Globus pallidus (tissue), 1 donor: ENCODE results near the gene JAKMIP3.
"Not testable (repeated sequence)": the region's sequence is repeated elsewhere in the genome, so short reads cannot be mapped to it uniquely, and the experiment has no call there.

Source experiments
- DNase-seq: peaks from one replicate; pipeline ENCODE4 v3.0.0-alpha.2; 2015; ENCODE audit warnings: low spot score

The JAKMIP3 gene

DNA sequence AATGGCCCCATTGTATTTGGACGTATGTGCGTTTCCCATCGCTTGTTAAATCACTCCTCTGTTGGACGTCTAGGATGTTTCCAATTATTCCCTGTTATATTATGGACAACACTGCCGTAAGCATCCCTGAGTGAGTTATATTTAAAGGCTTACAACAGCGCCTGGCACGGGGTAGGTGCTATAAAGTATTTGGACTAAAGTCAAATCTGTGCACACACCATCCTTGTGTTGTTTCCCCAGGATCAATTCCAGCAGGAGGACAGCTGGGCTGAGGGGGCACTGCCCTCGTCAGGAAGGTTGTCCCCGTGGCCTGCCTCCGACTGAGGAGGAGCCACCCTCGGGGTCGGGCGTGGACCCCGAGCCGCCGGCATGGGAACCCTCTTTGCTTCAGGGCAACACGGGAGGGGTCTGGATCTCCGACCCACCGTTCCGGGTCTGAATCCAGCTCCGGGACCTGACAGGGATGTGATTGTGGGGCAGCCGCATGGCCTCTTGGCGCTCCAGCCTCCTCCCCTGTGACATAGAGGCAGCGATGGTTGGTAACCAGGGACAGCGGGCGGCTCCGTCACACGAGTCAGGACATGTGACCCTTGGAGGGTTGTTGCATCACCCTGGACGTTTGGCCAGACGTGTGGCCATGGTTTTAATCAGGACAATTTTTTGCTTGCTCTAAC lies 1.5 kb upstream of the JAKMIP3 start:
- DNase-seq: peak; percentile 84

DNA sequence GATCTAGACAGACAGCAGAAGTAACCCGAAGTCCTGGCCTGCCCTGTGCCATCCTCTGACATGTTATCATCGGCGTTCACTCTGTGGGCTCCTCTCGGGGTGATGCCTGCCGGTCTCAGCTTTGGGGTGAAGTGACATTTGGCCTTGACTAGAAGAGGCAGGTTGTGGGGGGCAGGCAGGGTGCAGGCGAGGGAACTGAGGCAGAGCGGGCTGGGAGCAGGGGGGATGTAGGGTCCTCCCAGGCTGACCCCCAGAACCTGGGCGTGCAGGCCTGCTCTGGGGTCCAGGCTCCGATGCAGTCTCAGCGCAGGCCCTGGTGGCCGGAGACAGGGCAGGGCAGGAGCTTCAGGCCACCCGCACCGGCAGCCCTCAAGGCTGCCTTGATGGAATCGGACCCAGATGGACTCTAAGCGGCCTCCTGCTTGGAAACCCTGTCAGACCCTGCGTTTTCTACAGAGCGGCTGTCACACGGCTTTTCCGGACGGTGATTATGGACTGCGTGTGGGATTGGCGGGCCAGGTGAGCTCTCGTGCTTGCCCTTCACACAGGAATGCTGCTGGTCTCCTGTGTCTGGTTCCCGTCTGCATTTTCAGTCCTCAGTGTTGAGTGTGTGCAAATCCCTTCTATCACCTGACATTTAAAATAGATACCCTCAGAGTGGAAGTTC lies 842 bp upstream of the JAKMIP3 start:
- DNase-seq: no peak

DNA sequence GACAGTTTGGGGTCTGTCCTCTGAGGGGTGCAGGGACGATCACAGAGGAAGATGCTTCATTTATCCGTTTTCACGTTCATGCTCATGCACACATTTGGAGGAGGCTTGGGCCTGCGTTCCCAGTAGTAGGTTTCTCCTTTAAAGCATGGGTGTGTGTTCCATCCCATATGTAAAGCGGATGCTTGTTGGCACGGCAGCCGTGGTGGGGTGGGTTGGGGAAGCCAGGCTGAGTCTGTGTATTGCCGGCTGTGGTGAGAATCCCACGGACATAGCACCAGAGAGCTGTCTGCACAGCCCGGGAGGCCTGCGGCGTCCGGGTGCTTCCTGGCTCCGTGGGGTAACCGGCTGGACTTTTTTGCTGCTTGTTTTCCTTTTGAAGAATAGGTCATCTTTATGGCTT lies 440 bp downstream of the JAKMIP3 start:
- no peak for DNase-seq

DNA sequence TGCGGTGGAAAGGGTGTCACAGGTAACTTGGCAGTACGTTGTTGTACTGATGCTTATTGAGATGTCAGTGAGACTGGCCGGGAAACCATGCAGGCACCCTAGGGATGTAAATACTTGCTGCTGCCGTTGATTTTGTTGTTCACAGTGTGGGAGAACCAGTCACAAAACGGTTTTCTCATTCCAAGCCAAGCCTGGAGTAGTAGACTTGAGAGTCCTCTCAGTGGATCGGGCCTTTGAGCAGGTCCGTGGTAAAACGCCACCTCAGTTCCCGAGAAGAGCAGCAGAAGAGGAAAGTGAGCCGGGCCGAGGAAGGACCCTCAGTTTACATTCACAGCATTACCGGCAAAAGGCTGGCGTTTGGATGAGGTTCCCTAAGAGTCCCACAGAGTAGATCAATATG lies 1.1 kb downstream of the JAKMIP3 start:
- DNase-seq: no peak

DNA sequence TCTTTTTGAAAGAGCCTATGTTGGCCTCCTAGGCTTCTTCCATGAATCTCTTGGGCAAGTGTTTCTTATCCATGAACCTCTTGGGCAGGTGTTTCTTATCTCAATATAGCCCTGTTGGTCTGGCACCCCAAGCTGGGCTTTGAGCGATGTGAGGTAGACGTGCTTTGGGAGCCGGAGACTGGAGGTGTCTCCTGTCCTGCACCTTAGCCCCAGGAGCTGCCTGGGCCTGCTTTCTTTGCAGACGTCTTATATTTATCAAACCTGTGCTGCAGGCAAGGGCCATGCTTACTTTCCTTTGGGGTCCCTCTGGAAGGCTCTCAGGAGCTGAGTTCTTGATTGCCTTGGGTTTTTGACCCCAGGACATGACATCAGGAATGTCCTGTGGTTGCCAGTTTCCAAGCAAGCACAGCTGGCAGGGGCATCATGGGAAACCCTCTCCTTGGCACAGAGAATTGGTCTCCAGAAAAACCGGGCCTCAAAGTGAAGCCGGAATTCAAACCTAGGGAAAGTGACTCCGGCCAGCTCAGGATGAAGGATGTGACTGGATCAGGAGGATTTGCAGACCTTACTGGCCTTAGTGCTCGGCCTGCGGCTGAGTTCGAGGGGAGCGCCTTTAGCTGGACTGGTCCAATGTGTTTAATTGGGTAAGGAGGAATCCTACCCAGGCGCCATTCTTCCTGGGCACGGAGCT lies 2.8 kb downstream of the JAKMIP3 start:
- DNase-seq: no peak

DNA sequence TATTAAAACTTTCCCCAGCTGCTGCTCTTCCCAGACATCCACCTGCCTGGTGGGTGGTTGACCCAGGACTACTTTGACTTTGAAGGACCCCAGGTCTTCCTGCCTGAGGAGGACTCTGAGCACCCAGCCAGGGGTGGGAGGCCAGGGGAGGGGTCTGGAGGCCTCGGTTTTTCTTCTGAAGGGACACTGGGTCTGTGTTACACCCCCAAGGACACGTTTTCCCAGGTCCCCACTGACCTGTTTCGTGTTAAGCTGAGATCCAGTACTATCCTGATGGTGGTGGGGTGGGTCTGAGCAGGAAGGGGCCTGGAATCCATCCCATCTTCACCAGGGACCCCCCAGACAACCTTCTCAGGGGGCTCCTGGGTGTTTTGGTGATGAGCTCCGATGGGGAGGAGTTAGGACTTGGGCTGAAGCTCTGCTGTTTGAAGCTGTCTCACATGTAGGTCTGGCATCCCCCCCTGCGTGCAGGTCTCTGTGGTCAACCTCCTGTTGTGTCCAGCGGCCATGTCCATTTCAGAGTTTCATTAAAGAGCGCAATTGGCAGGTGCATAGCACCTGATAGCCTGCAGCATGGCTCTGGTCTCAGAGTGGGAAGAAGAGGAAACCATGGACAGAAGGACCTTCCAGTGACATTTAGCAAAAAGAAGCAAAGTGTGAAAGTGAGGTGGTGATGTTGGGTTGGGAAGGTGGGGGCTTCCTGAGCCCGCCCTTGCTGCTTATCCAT lies 3.5 kb downstream of the JAKMIP3 start:
- DNase-seq: no peak

DNA sequence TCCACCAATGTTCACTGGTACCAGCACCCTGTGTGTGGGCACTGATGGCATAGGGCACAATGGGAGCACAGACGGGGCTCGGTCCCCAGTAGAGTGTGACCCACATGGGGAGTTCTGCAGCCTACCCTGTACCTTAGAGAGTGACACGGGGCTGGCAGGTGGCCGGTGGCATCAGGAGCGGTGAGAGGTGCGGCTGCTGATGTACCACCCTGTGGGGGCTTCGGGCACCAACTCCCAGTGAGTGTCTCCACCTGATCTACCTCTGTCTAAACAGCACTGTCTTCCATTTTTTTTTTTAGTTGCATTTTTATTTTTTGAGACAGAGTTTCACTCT lies 4.1 kb downstream of the JAKMIP3 start:
- DNase-seq: no peak

DNA sequence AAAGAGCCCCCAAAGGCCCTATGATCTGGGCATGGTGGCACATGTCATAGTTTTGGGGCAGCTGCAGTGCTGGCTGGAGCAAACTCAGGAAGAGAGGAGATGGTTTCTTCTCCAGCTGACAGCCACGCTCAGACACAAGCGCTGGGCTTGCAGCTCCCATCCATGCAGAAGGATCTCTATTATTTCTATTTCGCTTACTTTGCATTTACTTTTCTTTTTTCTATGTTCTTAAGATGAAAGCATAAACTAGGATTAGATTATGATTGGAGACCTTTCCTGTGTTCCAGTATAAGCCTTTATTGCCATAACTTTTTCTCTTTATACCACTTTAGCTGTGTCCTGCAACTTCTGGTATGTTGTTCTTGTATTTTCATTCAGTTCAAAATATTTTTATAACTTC lies 5.0 kb downstream of the JAKMIP3 start:
- no peak for DNase-seq

DNA sequence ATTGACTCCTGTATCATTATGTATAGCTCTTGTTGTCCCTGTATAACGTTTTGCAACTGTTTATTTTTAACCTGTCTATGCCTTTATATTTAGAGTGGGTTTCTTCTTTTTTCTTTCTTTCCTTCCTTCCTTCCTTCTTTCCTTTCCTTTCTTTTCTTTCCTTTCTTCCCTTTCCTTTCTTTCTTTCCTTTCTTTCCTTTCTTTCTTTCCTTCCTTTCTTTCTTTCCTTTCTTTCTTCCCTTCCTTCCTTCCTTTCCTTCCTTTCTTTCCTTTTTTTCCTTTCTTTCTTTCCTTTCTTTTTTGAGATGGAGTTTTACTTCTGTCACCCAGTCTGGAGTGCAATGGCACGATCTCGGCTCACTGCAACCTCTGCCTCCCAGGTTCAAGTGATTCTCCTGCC lies 5.9 kb downstream of the JAKMIP3 start:
- no peak for DNase-seq

DNA sequence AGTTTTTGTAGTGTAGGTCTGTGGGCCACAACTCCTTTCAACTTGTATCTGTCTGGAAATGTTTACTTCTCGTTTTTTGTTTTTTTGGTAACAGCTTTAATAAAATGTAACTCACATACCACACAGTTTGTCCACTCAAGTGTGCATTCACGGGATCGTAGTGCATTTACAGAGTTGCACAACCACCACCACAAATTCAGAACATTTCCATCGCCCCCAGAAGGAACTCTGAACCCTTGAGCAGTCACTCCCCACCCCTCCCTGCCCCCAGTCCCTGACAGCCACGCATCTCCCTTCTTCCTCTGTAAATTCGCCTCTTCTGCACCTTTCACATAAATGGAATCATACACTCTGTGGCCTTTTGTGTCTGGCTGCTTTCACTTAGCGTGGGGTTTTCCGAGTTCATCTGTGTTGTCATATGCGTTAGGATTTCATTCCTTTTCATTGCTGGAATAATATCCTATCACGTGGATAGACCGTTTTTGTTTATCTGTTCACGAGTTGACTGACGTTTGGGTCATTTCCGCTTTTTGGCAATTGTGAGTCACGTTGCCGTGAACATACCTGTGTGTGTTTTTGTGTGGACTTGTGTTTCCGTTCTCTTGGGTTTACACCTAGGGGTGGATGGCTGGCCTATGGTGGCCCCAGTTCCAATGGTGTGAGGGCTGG lies 10.3 kb downstream of the JAKMIP3 start:
- no peak for DNase-seq

DNA sequence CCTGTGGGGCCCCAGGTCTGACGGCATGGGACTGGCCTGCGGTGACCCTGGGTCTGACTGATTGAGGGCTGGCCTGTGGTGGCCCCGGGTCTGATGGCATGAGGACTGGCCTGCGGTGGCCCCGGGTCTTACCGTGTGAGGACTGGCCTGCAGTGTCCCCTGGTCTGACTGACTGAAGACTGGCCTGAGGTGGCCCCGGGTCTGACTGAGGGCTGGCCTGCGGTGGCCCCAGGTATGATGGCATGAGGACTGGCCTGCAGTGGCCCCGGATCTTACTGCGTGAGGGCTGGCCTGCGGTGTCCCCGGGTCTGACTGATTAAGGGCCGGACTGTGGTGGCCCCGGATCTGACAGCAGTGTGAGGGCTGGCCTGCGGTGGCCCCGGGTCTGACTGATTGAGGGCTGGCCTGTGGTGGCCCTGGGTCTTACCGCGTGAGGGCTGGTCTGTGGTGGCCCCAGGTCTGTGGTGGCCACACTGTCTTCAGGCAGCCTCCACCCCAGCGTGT lies 10.9 kb downstream of the JAKMIP3 start:
- no peak for DNase-seq

DNA sequence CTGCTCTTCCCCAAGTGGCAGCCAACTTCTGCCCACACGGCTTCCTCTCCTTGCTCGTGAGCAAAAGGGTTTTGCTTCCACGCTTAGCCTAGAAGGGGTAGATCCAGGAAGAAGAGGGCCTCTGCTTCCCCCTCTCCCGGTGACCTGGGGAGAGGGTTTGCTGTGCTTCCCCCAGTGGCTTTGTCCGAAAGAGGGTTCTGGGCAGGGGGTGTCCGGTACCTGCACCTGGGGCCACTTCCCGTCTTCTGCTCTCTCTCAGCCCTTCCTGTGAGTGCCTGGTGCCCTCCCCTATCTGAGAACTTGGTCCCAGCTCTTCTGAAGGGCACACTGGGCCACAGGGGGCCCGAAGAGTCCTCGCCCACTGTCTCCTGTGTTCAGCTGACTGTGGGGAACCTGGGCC lies 11.3 kb downstream of the JAKMIP3 start:
- no peak for DNase-seq

DNA sequence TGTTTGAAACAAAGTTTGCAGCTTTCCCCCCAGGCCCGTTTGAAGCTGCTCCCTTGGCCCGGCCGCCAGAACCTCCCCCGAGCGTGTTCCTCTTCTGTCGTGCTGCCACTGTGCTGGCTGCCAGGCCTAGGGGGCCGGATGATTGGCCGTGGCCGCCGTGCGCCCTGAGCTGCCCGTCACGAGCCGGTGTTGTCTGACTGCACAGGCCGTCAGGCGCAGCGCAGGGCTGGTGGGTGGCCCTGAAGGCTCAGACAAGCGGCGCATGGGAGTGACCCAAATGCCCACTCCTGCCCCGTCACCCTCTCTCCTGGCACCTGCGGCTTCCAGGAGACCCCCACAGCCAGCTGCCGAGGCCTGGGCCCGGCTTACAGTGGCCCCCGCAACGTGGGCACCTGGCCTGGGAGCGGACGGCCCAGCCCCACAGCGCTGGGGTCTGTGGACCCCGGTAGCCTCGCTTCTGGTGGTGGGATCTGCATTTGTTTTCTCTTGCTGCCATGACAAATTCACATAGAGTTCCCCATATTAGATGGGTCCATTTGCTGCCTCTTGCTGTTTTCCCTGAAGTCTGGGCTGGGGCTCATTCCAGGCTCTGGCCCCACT lies 13.1 kb downstream of the JAKMIP3 start:
- peak; percentile 54 for DNase-seq

DNA sequence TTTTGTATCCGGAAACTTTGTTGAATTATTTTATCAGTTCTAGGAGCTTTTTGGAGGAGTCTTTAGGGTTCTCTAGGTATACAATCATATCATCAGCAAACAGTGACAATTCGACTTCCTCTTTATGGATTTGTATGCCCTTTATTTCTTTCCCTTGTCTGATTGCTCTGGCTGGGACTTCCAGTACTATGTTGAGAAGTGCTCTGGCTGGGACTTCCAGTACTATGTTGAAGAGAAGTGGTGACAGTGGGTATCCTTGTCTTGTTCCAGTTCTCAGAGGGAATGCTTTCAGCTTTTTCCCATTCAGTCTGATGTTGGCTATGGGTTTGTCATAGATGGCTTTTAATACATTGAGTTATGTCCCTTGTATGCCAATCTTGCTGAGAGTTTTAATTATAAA lies 18.6 kb downstream of the JAKMIP3 start:
- not testable (repeated sequence) for DNase-seq

DNA sequence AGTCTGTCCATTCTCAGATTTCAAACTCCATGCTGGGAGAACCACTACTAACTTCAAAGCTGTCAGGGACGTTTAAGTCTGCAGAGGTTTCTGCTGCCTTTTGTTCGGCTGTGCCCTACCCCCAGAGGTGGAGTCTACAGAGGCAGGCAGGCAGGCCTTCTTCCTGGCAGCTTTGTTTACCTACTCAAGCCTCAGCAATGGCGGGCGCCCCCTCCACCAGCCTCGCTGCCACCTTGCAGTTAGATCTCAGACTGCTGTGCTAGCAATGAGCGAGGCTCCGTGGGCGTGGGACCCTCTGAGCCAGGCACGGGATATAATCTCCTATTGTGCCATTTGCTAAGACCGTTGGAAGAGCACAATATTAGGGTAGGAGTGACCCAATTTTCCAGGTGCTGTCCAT lies 27.5 kb downstream of the JAKMIP3 start:
- DNase-seq: not testable (repeated sequence)

DNA sequence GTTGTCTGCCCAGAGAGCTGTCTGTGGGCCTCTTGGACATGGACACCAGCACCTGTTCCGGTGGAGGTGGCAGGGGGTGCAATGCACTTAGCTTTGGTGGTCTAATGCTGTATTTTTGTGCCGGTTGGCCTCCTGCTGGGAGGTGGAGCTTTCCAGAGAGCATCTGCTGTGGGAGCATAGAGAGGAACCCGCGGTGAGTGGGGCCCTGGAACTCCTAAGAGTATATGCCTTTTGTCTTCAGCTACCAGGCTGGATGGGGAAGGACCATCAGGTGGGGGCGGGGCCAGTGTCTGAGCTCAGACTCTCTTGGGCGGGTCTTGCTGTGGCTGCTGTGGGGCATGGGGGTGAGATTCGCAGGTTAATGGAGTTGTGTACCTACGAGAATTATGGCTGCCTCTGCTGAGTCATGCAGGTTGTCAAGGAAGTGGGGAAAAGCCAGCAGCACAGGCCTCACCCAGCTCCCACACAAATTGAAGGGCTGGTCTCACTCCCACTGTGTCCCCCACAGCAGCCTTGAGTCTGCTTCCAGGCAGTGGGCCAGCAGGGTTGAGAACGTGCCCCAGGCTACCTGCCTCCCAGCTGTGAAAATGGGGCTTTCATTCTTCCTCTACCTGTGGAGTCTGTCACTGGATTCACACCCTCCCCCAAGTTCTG lies 29.0 kb downstream of the JAKMIP3 start:
- no peak for DNase-seq

DNA sequence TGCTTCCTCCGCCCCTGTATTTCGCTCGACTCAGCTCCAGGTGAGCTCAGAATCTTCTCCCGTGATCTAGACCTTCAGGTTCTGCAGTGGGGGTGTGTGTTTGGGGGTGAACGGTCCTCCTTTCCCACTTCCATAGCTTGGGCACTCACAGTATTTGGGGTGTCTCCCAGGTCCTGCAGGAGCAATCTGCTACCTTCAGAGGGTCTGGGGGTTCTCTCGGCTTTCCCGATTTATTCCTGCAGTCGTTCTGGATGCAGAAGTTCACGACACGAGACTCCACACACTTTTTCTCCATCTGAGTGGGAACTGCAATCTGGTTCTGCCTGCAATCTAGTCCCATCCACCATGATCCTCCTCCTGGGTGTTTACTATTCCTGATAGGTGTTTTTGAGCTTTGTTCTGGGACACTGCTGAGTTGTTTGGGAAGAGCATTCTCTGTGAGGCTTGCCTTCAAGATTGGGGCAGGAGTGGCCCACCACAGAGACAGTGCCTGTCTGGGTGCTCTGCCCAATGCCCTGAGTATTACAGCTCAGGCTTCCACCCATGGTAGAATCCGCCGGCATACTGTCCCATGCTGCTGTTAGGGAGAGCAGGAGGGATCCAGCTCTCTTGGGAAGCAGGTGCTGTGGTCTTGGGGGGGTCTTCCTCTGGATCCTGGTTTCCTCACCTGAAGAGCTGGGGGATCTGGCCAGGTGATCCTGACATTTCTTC lies 29.8 kb downstream of the JAKMIP3 start:
- no peak for DNase-seq

DNA sequence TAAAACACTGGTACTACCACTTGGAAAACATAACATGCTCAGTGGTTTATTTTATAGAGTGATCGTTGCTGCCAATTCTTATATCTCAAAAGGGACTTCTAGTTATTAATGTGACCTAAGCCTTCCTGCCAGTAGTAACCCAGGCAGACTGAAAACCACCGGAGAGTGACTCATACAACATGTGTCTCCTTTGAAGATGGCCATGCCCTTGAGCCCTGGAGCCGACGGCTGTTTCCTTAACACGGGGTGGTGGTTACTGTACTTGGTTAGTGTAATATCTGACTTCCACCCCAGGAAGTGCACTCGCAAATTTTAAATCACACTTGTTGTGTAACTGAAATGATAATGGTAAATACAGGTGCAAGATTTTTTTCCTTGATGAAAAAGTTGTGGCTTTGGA lies 30.5 kb downstream of the JAKMIP3 start:
- DNase-seq: no peak

DNA sequence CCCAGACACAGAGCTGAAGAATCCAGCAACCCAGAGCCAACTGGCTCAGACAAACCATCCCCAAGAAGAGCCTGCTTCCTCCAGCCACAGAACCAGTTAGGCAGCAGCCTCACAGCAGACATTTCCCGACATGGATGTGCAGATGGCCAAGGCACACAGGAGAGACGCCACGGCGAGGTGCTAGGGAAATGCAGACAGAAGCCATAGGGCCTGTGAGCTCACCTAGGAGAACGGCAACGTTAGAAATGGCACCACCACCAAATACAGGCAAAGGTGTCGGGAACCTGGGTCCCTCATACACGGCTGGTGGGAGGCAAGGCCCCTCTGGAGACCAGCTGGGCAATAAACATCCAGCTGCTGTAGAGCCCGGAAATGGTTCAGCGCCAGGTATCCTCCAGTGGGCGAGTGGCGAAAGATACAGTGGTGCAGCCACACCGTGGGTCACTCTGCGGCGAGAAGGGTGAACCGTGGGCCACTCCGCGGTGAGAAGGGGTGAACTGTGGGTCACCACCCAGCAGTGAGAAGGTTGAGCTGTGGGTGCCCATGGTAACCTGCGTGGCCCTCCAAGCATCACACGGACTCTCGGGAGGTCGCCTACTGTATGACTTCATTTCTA lies 31.2 kb downstream of the JAKMIP3 start:
- no peak for DNase-seq
